Gastrocnemius medialis (tissue), 4 donors: Measurements from ENCODE around the gene SLX4IP.

Source experiments
- POLR2A ChIP-seq, 2 donors: fragments of 450-650 bp; IDR thresholded peaks; one replicate each; pipeline ENCODE4 v1.6.1; 2017; ENCODE audit warnings: antibody characterized with exemption in 2 of 2, mild to moderate bottlenecking in 2 of 2, moderate library complexity in 2 of 2
- TF ChIP-seq, protein P1 (sequence below), 5 experiments: fragments of 450-650 bp in 3 of 5; fragments of 200-600 bp in 2 of 5; sonication (generic) in 2 of 5; IDR thresholded peaks in 4 of 5; conservative IDR thresholded peaks in 1 of 5; 1 replicate in 4 of 5; 2 replicates in 1 of 5; pipeline ENCODE4 v1.5.1; 2016 to 2019; ENCODE audit warnings: antibody characterized with exemption in 5 of 5, mild to moderate bottlenecking in 3 of 5, moderate library complexity in 3 of 5

DNA sequence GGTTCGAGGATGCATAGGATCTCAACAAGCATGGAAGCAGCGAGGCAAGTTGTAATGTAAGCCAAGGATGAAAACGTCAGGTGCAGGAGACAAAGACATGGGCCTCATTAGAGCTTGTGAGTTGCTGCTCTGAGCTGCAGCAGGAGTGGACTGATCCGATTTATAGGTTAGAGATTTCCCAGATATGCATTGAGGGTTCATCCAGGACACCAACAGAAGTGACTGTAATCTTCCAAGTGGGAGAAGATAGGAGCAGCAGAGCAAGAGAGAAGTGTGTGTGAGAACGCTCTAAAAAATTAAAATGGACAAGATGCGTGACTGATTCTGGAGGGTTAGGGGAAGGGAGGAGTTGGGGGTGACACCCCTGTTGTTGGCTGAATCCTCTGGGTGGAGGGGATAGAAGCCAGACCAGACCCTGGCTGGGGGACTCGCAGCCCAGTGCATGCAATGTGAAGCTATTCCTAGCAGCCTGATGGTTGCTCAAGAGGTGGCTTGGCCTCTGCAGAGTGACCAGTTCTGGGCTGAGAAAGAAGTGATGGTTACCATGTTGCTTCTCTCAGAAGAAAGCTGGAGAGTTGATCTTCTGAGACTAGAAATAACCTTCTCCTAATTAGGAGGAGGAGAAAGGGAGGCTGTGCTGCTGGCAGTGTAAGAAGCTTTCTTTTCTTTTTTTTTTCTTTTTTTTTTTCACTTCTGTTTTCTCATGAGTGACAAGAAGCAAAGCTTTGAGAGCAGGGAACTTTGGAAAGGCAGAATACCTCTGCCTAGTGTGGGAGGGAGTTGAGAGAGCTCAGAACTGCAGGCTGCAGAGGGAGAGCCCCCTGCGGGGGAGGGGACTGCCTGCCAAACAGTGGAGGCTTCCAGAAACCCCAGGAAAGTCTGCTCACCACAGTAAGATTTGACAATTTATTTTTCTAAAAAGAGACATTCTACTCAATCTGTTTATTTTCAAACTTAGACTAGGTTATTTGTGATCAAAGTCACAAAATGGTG, 116.9 kb downstream of the SLX4IP start:
- TF ChIP-seq POLR2A (IDR thresholded peaks at IDR 0.05): no peak
- TF ChIP-seq, protein P1, sequence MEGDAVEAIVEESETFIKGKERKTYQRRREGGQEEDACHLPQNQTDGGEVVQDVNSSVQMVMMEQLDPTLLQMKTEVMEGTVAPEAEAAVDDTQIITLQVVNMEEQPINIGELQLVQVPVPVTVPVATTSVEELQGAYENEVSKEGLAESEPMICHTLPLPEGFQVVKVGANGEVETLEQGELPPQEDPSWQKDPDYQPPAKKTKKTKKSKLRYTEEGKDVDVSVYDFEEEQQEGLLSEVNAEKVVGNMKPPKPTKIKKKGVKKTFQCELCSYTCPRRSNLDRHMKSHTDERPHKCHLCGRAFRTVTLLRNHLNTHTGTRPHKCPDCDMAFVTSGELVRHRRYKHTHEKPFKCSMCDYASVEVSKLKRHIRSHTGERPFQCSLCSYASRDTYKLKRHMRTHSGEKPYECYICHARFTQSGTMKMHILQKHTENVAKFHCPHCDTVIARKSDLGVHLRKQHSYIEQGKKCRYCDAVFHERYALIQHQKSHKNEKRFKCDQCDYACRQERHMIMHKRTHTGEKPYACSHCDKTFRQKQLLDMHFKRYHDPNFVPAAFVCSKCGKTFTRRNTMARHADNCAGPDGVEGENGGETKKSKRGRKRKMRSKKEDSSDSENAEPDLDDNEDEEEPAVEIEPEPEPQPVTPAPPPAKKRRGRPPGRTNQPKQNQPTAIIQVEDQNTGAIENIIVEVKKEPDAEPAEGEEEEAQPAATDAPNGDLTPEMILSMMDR (IDR thresholded peaks at IDR 0.05 in 4 of 5, conservative IDR thresholded peaks at IDR 0.05 in 1 of 5): no peak
